ENCODE results near the gene CAMK1G.

GRCh38 chr1:209546390-209547085 is 37.0 kb upstream of the CAMK1G start:
- TF ChIP-seq CTCF (IDR thresholded peaks at IDR 0.05; ENCODE audit: poor library complexity, severe bottlenecking) = no peak
- peak; percentile 13 for TF ChIP-seq POLR2AphosphoS5 (IDR thresholded peaks at IDR 0.05)
- TF ChIP-seq EZH2 (IDR thresholded peaks at IDR 0.05; ENCODE audit: borderline replicate concordance, insufficient read depth, low read length, poor library complexity, severe bottlenecking) = no peak
